Stimulated activated CD8-positive, alpha-beta memory T cell treated with anti-CD3 and anti-CD28 coated beads, Interleukin-15, amount 100 ng/mL, for 24 hours (primary cell): Measurements from ENCODE around the gene RERE.
"Not testable (repeated sequence)": the region's sequence is repeated elsewhere in the genome, so short reads cannot be mapped to it uniquely, and the experiment has no call there.

Experiments used
- DNase-seq: peaks from one replicate; pipeline ENCODE4 v3.0.0-alpha.2; 2020; ENCODE audit warnings: low read depth

The RERE gene

GRCh38 chr1:8633741-8634501 lies 183.5 kb downstream of the RERE start:
- no peak for DNase-seq

DNA sequence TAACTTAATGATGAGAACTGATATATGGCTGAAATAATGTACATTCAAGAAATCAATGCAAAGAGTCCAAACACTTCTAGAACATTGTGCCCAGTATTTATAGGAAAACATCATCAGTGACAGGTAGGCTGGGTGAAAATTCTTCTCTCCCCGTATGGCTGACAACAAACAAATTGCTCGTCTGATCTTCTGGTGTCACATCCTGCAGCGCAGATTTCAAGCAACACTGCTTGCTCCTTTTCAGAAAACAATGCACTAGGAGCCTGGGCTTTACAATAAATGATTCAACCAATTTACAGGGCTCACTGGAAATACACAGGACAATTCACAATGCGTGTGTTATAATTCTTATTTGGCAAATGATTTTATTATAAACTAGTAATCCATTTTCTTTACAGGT lies 185.3 kb downstream of the RERE start:
- no peak for DNase-seq

GRCh38 chr1:8631163-8631562 lies 186.3 kb downstream of the RERE start:
- DNase-seq = no peak

GRCh38 chr1:8629241-8630091 lies 188.0 kb downstream of the RERE start:
- no peak for DNase-seq

DNA sequence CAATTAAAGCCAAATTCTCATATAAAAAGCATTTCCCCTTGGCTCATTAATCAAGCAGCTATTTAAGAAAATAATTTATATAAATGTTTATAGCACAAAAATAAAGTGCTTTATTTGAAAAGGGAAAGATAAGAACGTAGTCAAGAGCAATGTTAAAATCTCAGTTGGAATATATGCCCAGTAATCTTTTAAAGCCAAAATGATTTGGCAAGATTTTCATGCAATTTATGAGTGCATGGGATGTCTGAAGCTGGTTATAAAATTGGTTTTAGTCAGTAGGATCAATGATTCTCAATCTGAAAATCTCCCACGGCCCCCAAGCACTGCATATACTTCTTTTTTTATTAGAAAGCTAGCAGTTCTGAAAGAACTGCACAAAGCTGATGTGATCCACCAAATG lies 188.8 kb downstream of the RERE start:
- no peak for DNase-seq

- no peak for DNase-seq
Observed at GRCh38 chr1:8627728-8628127, 189.7 kb downstream of the RERE start.

- DNase-seq = no peak
Observed at GRCh38 chr1:8625981-8626898, 191.2 kb downstream of the RERE start.

DNA sequence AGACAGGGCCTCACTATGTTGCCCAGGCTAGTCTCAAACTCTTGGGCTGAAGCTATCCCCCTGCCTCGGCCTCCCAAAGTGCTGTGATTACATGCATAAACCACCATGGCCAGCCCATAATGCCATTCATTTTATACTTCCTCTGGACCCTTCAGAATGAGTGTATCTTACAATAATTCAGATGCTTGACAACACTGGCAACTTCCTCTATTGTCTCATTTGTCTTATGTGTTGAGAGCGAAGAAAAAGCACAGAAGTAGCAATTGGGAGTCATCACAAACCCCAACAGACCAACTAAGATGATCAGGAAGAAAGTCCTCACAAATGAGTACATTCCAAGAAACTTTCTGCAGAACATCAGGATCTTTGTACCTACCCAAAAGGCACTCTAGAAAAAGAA lies 191.9 kb downstream of the RERE start:
- no peak for DNase-seq

DNA sequence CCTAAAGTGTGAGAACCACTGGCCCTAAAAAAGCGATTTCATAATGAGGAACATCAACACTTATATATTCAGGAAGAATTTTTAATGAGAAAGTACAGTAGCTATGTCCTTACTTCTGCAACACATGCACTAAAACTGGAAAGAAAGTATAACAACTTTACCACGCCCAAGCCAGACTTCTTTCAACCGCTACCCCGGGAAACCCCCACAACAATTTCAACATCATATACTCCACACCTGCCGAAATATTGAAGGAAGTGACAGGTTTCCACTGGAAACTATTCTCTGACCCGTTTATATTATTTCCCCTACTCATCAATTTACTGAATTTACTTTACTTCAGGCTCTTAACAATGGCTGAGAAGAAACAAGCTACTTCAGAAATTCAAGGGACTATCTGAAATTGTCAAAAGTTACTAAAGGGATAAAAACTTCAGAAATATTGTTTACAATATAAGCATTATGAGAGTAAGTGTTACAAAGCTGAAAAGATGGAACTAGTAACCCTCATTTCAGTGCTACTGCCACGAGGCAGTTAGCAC lies 193.7 kb downstream of the RERE start:
- not testable (repeated sequence) for DNase-seq

- DNase-seq = not testable (repeated sequence)
Observed at GRCh38 chr1:8621785-8622348, 195.6 kb downstream of the RERE start.

DNA sequence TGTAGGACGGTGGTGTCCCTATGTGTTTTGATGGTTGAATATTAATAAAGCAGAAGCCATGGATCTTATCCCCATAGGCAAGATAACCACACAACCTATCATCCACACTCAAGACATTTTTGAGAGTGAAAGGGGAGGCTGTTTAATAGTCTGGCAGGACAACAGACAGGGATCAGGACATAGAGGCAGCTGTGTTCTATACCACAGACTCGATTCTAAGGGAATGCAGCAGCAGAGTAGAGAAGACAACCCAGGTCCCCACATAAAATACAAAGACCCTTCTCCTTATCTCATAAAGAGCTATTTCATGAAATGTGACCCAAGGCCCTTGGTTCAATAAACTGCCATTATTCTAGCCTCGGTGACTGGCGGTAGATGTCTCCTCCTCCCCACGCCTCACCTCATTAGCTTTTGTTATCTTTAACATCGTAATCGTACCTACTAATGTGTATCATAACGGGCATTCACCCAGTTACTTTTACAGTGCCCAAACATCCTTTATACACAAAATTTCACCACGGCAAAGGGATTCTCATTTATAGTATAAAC lies 196.3 kb downstream of the RERE start:
- DNase-seq = not testable (repeated sequence)

GRCh38 chr1:8619917-8620502 lies 197.4 kb downstream of the RERE start:
- DNase-seq = not testable (repeated sequence)

DNA sequence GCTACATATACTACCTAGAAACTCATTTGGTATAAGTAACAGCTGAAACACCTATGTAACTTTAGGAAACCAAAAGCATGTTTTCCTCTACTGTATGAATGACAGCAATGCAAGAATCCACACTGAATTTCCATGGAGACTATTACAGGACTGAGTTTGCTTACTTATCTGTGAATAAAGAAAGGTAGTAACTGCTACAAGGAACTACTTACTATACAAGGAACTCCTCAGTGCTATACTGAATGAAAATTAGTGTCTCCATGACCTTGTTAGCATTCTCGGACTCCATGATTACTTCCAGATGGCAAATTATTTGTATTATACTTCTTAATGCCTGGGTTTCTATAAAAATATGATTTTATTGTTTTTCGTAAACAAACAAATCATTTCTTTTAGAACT lies 198.0 kb downstream of the RERE start:
- not testable (repeated sequence) for DNase-seq

DNA sequence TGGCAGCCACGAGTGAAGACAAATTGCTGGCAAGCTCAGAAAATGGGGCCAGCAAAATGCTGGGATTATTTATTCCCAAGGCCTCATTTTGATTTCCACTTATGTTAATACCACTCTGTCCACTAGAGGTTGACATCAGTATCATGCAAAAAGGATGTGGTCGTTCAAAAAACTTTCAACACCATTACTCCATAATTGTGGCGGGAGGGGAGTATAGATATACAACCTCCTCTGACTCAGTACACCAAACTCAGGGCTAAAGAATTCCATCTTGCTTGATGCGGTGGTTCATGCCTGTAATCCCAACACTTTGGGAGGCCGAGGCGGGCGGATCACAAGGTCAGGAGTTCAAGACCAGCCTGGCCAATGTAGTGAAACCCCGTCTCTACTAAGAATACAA lies 200.6 kb downstream of the RERE start:
- DNase-seq = not testable (repeated sequence)

DNA sequence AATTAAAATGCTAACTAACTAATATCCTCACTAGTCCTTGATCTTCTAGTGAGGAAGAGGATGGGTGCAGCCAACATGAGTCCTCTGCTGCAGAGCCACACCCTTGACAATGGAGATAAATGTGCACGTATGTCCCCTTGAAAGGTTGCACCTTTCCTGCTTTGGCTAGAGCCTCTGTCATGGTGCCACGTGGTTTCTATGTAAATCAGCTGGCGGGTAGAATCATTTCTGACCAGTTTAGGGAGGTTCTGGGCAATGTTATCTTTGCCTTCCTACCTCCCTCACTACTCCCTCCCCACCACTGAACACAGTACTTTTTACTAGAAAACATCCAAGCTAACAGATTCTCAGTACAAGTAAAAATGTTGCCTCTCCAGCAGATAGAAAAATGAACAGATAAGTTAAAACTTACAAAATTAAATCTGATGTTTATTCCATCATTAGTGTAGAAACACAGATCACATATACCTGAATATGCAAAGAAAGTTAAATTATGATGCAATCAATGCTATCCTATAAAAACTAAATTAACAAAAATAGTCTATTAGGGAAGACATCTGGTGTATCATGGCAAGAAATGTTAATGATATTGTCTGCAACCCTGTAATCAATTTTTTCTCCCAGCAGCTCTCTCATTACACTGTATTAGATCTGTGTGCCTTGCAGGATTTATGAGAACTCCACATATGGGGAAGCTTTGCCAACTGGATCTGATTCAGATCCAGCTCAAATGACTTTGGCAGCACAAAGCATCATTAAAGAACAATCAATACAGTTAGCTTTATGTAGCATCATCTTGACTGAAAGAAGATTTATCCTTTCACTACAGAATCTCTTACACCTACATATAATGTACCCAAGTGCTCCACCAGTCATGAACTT lies 205.6 kb downstream of the RERE start:
- not testable (repeated sequence) for DNase-seq

DNA sequence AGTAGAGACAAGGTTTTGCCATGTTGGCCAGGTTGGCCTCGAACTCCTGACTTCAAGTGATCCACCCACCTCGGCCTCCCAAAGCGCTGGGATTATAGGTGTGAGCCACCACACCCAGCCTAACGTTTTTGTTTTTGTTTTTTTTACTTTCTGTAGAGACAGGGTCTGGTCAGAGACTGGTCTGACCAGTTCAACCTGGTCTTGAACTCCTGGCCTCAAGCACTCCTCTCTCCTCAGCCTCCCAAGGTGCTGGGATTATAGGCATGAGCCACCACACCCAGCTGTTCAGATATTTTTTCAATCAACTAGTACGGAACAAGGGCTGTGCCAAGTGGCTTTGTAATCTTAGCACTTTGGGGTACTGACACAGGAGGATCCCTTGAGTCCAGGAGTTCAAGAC lies 209.5 kb downstream of the RERE start:
- DNase-seq = no peak

DNA sequence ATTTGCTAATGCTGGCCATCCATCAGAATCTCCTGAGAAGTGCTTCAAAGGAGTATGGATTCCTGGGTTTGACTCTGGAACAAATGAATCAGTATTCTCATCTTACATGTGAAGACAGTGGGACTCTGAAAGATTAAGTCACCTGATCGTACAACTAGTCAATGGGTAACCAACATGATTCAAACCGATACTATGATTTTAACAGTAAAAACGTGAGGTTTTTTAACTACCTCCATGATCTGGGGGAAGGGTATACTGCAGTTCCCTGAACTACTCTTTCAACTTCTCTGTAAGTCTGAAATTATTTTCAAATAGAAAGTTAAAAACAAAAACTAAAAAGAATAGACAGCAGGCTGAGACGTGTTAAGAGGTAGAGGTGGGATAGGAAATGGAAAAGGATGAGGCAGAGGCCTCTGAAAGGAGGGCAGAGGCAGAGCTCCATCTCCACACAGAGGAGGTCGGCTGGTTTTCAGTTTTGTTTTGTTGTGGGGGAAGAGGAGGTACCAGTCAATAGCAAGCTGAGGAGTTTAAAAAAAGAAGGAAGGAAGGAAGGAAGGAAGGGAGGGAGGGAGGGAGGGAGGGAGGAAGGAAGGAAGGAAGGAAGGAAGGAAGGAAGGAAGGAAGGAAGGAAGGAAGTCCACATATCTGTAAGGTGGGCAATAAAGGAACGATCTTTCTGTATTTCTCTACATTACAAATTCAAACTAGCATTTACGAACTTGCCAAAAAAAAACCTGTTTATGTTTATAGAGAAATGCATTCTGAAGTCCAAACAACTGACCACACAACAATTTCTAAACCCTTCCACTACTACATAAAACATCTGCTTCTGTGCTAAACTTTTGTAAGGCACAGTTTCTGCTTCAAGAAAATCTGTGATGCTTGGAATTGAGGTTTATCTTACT lies 213.1 kb downstream of the RERE start:
- DNase-seq = no peak

DNA sequence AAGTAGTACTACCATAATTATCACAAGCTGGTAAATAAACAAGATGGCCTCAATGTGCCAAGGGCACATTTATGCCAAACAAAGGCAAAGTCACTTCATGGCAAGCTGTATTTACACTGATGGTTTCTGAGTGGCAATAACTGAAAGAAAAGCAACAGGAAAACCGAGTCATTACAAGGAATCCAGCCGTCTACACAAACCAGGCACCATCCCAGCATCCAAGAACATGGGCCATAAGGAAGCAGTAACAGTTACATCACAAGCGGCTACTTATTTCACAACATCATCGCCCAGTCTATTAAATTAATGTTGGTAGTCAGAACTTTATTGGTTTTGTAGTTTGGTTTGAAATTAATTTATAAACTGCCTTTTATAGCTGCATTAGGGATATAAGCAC lies 214.2 kb downstream of the RERE start:
- DNase-seq = no peak
